Measurements from ENCODE around the gene CRYL1.

Gene CRYL1

GRCh38 chr13:20528452-20528851 is 2.8 kb upstream of the CRYL1 start:
- Histone ChIP-seq H3K4me1 (ENCODE audit: control insufficient read depth, insufficient read depth, low read length) (no peaks in the 10 kb centered on the region), H3K36me3 (ENCODE audit: control insufficient read depth, insufficient read depth, low read length) (no peaks in the 10 kb centered on the region; the same call in 1 of the 2 replicates), H3K4me3 (ENCODE audit: low read length) (no peak overlapping the region), H3K9me3 (ENCODE audit: control insufficient read depth, insufficient read depth, low read length) (no peaks in the 10 kb centered on the region), H3K27me3 (ENCODE audit: control insufficient read depth, insufficient read depth, low read length) (peaks cover 11% of the 10 kb centered on the region; the same call in 1 of the 2 replicates), H3K27ac (ENCODE audit: low read length) (no peak overlapping the region)
- WGBS (ENCODE audit: insufficient coverage, insufficient read length), result no CpG with 5 or more reads among the region's 2 CpGs
- DNase-seq (ENCODE audit: low read depth, low spot score), result no peak

- Histone ChIP-seq H3K9me3 (ENCODE audit: control insufficient read depth, insufficient read depth, low read length) (no peaks in the 10 kb centered on the region), H3K36me3 (ENCODE audit: control insufficient read depth, insufficient read depth, low read length) (no peaks in the 10 kb centered on the region; the same call in 1 of the 2 replicates), H3K27ac (ENCODE audit: low read length) (no peak overlapping the region), H3K4me1 (ENCODE audit: control insufficient read depth, insufficient read depth, low read length) (no peaks in the 10 kb centered on the region), H3K4me3 (ENCODE audit: low read length) (no peak overlapping the region), H3K27me3 (ENCODE audit: control insufficient read depth, insufficient read depth, low read length) (peaks cover 11% of the 10 kb centered on the region; the same call in 1 of the 2 replicates)
- no peak for DNase-seq (ENCODE audit: low read depth, low spot score)
- no CpG with 5 or more reads among the region's 6 CpGs for WGBS (ENCODE audit: insufficient coverage, insufficient read length)
Observed at GRCh38 chr13:20526664-20527063, 1.0 kb upstream of the CRYL1 start.

- Histone ChIP-seq H3K27ac (ENCODE audit: low read length) (no peak overlapping the region), H3K4me1 (ENCODE audit: control insufficient read depth, insufficient read depth, low read length) (no peaks in the 10 kb centered on the region)
Observed at GRCh38 chr13:20525144-20525600, 485 bp downstream of the CRYL1 start.

DNA sequence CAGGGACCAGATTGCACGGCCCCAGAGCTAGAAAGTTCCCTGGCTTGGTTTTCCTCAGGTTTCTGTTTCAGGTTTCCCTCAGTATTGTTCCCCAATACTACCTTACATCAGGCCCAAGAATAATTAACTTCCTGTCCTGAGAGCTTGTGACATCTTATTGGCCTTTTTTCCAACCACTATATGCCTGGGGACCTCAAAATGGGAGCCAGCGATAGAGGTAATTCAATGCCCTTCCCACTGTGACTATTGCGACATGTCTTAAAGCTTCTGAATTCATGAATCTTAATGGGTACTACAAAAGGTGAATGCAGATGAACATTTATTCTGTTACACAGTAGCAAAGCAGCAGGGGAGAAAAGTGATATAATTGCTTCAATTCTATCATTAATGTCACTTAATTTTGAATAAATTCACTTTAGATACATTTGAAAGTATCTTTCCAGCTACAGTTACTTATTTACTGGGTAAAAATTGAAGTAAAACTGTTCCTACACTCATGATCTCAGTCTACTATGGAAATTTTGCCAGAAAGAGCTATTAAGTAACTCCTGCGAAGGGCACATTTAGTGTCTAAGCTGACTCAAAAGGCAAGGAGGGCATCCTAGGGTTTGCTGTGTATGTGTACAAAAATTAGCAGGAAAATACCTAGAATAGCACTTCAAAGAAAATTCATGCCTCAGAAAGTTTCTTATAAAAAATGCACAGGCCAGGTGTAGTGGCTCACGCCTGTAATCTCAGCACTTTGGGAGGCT is 4.1 kb downstream of the CRYL1 start:
- DNase-seq (ENCODE audit: low read depth, low spot score), result no peak
- no peaks in the 10 kb centered on the region for H3K9me3 ChIP-seq (ENCODE audit: control insufficient read depth, insufficient read depth, low read length)
- no peaks in the 10 kb centered on the region for H3K4me1 ChIP-seq (ENCODE audit: control insufficient read depth, insufficient read depth, low read length)
- no CpG with 5 or more reads among the region's 5 CpGs for WGBS (ENCODE audit: insufficient coverage, insufficient read length)
- H3K27ac ChIP-seq (ENCODE audit: low read length), result no peak overlapping the region
- no peaks in the 10 kb centered on the region; the same call in 1 of the 2 replicates for H3K36me3 ChIP-seq (ENCODE audit: control insufficient read depth, insufficient read depth, low read length)
- no peak overlapping the region for H3K4me3 ChIP-seq (ENCODE audit: low read length)
- H3K27me3 ChIP-seq (ENCODE audit: control insufficient read depth, insufficient read depth, low read length), result peaks cover 5% of the 10 kb centered on the region; the same call in 1 of the 2 replicates

More at GRCh38 chr13:20525144-20525600, 485 bp downstream of the CRYL1 start:
- Histone ChIP-seq H3K36me3 (ENCODE audit: control insufficient read depth, insufficient read depth, low read length) (no peaks in the 10 kb centered on the region; the same call in 1 of the 2 replicates), H3K9me3 (ENCODE audit: control insufficient read depth, insufficient read depth, low read length) (no peaks in the 10 kb centered on the region), H3K27me3 (ENCODE audit: control insufficient read depth, insufficient read depth, low read length) (peaks cover 11% of the 10 kb centered on the region; the same call in 1 of the 2 replicates), H3K4me3 (ENCODE audit: low read length) (peak overlapping the region; percentile 68; the same call in 1 of the 2 replicates)
- WGBS (ENCODE audit: insufficient coverage, insufficient read length), result no CpG with 5 or more reads among the region's 37 CpGs
- DNase-seq (ENCODE audit: low read depth, low spot score), result no peak

GRCh38 chr13:20519875-20520274 is 5.8 kb downstream of the CRYL1 start:
- no peak for DNase-seq (ENCODE audit: low read depth, low spot score)
- WGBS (ENCODE audit: insufficient coverage, insufficient read length), result no CpG with 5 or more reads among the region's 1 CpG
- Histone ChIP-seq H3K36me3 (ENCODE audit: control insufficient read depth, insufficient read depth, low read length) (no peaks in the 10 kb centered on the region), H3K4me3 (ENCODE audit: low read length) (no peak overlapping the region), H3K27me3 (ENCODE audit: control insufficient read depth, insufficient read depth, low read length) (no peaks in the 10 kb centered on the region), H3K9me3 (ENCODE audit: control insufficient read depth, insufficient read depth, low read length) (no peaks in the 10 kb centered on the region), H3K27ac (ENCODE audit: low read length) (no peak overlapping the region), H3K4me1 (ENCODE audit: control insufficient read depth, insufficient read depth, low read length) (no peaks in the 10 kb centered on the region)

GRCh38 chr13:20518660-20519100 is 7.0 kb downstream of the CRYL1 start:
- no peak for DNase-seq (ENCODE audit: low read depth, low spot score)
- no peaks in the 10 kb centered on the region for H3K36me3 ChIP-seq (ENCODE audit: control insufficient read depth, insufficient read depth, low read length)
- no peak overlapping the region for H3K4me3 ChIP-seq (ENCODE audit: low read length)
- H3K27ac ChIP-seq (ENCODE audit: low read length), result no peak overlapping the region
- no peaks in the 10 kb centered on the region for H3K27me3 ChIP-seq (ENCODE audit: control insufficient read depth, insufficient read depth, low read length)
- no peaks in the 10 kb centered on the region for H3K9me3 ChIP-seq (ENCODE audit: control insufficient read depth, insufficient read depth, low read length)
- H3K4me1 ChIP-seq (ENCODE audit: control insufficient read depth, insufficient read depth, low read length), result no peaks in the 10 kb centered on the region
- WGBS (ENCODE audit: insufficient coverage, insufficient read length), result no CpG with 5 or more reads among the region's 7 CpGs

DNA sequence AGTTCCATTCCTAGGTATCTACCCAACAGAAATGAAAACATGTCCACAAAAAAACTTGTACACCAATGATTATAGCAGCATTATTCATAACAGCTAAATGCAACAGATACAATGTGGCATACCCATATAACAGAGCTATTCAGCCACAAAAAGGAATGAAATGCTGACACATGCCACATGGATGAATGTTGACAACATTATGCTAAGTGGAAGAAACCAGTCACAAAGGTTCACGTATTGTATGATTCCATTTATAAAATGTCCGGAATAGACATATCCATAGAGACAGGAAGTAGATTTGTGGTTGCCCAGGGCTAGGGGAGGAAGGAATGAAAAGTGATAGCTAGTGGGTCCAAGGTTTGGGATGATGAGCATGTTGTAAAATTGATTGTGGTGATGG is 10.8 kb downstream of the CRYL1 start:
- DNase-seq (ENCODE audit: low read depth, low spot score), result no peak
- H3K27ac ChIP-seq (ENCODE audit: low read length), result no peak overlapping the region
- H3K4me1 ChIP-seq (ENCODE audit: control insufficient read depth, insufficient read depth, low read length), result peaks cover 4% of the 10 kb centered on the region; the same call in 1 of the 2 replicates
- no peaks in the 10 kb centered on the region for H3K9me3 ChIP-seq (ENCODE audit: control insufficient read depth, insufficient read depth, low read length)
- WGBS (ENCODE audit: insufficient coverage, insufficient read length), result no CpG with 5 or more reads among the region's 2 CpGs
- no peak overlapping the region for H3K4me3 ChIP-seq (ENCODE audit: low read length)
- H3K36me3 ChIP-seq (ENCODE audit: control insufficient read depth, insufficient read depth, low read length), result no peaks in the 10 kb centered on the region
- no peaks in the 10 kb centered on the region for H3K27me3 ChIP-seq (ENCODE audit: control insufficient read depth, insufficient read depth, low read length)

DNA sequence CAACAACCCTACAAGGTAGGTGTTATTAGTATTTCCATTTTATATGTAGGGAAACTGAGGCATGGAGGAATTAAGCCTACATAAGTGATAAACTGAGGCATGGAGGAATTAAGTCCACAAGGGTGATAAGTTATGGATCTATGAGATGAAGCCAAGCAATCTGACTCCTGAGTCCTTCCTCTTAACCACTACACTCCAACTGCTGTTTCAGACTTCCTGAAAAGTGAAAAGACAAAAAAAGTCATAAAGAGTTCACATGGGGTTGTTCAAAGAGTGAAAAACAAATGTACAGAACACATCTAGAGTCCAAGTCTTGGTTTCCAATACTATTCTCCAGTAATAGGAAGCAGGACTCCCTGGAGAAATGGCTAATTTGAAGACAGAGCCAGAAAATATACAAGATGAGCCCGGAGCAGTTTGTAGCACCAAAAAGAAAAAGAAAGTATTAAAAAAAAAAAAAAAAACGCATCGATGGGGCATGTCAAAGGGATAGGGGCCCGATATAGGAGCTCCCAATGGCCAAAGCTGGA is 12.1 kb downstream of the CRYL1 start:
- Histone ChIP-seq H3K4me1 (ENCODE audit: control insufficient read depth, insufficient read depth, low read length) (peaks cover 4% of the 10 kb centered on the region; the same call in 1 of the 2 replicates), H3K4me3 (ENCODE audit: low read length) (no peak overlapping the region), H3K27me3 (ENCODE audit: control insufficient read depth, insufficient read depth, low read length) (no peaks in the 10 kb centered on the region), H3K9me3 (ENCODE audit: control insufficient read depth, insufficient read depth, low read length) (no peaks in the 10 kb centered on the region), H3K36me3 (ENCODE audit: control insufficient read depth, insufficient read depth, low read length) (no peaks in the 10 kb centered on the region), H3K27ac (ENCODE audit: low read length) (no peak overlapping the region)
- WGBS (ENCODE audit: insufficient coverage, insufficient read length), result no CpG with 5 or more reads among the region's 4 CpGs
- DNase-seq (ENCODE audit: low read depth, low spot score), result no peak

DNA sequence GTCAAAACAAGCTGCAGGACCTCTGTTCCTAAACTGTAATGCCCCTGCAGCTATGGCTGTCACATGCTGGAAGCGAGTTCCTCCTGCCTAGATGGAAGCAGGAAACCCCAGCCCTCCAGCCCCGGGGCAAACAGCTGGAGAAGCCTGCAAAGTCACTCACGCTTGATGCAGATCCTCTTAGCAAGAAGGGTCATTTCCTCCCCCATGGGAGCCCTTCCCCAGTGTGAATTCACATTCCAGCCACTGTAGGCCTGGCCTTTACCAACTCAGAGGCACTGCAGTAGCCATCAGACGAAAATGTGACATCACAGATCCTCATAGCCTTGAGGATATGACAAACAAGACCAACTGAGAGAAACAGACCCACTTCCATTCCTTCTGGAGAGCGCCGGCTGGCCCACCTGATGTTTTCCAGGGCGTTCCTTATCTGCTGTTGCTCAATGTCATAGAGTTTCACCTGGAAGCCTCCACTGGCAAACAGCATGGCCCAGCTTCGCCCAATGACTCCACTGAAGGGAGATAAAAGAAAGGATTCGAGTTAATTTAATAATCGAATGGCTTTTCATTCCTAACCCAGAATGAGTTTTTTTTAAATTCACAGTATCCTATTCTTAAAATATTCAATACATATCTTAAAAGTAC is 13.5 kb downstream of the CRYL1 start:
- no peak for DNase-seq (ENCODE audit: low read depth, low spot score)
- no peaks in the 10 kb centered on the region for H3K27me3 ChIP-seq (ENCODE audit: control insufficient read depth, insufficient read depth, low read length)
- no peak overlapping the region for H3K27ac ChIP-seq (ENCODE audit: low read length)
- no peaks in the 10 kb centered on the region for H3K9me3 ChIP-seq (ENCODE audit: control insufficient read depth, insufficient read depth, low read length)
- H3K4me1 ChIP-seq (ENCODE audit: control insufficient read depth, insufficient read depth, low read length), result peaks cover 4% of the 10 kb centered on the region; the same call in 1 of the 2 replicates
- no CpG with 5 or more reads among the region's 10 CpGs for WGBS (ENCODE audit: insufficient coverage, insufficient read length)
- H3K36me3 ChIP-seq (ENCODE audit: control insufficient read depth, insufficient read depth, low read length), result no peaks in the 10 kb centered on the region
- no peak overlapping the region for H3K4me3 ChIP-seq (ENCODE audit: low read length)

- no peak overlapping the region for H3K4me3 ChIP-seq (ENCODE audit: low read length)
- DNase-seq (ENCODE audit: low read depth, low spot score), result no peak
- no peaks in the 10 kb centered on the region for H3K9me3 ChIP-seq (ENCODE audit: control insufficient read depth, insufficient read depth, low read length)
- H3K27me3 ChIP-seq (ENCODE audit: control insufficient read depth, insufficient read depth, low read length), result no peaks in the 10 kb centered on the region
- H3K36me3 ChIP-seq (ENCODE audit: control insufficient read depth, insufficient read depth, low read length), result no peaks in the 10 kb centered on the region
- WGBS (ENCODE audit: insufficient coverage, insufficient read length), result no CpG with 5 or more reads among the region's 4 CpGs
- no peaks in the 10 kb centered on the region for H3K4me1 ChIP-seq (ENCODE audit: control insufficient read depth, insufficient read depth, low read length)
- H3K27ac ChIP-seq (ENCODE audit: low read length), result no peak overlapping the region
Observed at GRCh38 chr13:20506696-20507095, 19.0 kb downstream of the CRYL1 start.
